Keratinocyte (primary cell): Measurements from ENCODE around the gene NUDT1.

Source experiments
- CTCF ChIP-seq, 3 experiments: IDR thresholded peaks in 1 of 3; conservative IDR thresholded peaks in 1 of 3; optimal IDR thresholded peaks in 1 of 3; 2 replicates in 2 of 3; 3 replicates in 1 of 3; pipeline versions ENCODE3 to v1.5.1; 2011; ENCODE audit warnings: low read length in 3 of 3, mild to moderate bottlenecking in 3 of 3, moderate library complexity in 2 of 3, control low read depth in 1 of 3, inconsistent platforms in 1 of 3; ENCODE audit not compliant: insufficient read depth in 2 of 3; ENCODE audit errors: extremely low read depth in 1 of 3
- EZH2 ChIP-seq: IDR thresholded peaks from one replicate; pipeline ENCODE4 v1.6.1; 2012; ENCODE audit warnings: inconsistent platforms, mild to moderate bottlenecking, low read length, moderate library complexity

GRCh38 chr7:2215851-2216250 is 26.2 kb upstream of the NUDT1 start:
- TF ChIP-seq CTCF (optimal IDR thresholded peaks at IDR 0.05 in 1 of 3, IDR thresholded peaks at IDR 0.05 in 1 of 3, conservative IDR thresholded peaks at IDR 0.05 in 1 of 3; ENCODE audit: extremely low read depth in 1 of 3, insufficient read depth in 2 of 3, low read length in 3 of 3) (no peak), EZH2 (no peak)
